HepG2 (cell line): Measurements from ENCODE around the gene RPS2. TPM values are rescaled to one million over a fixed set of nuclear protein-coding genes. Genes with fewer than 3 reads are reported as not detected.
A peak's percentile ranks its signal among the peaks of the same experiment; 100 is the strongest.

Experiments
- ATAC-seq: fragments of 200-7000 bp; cut with Tn5 transposase; 3 replicates; pipeline ENCODE4 v1.9.1; 2020; ENCODE audit warnings: mild to moderate bottlenecking, moderate library complexity
- BruUV-seq: library from RNA; stranded (reverse); fragments of 400-500 nt; replicated peaks from 2 replicates; lab custom pipeline; 2021; lab: Mats Ljungman, UMichigan
- CTCF ChIA-PET: fragments of 300-600 bp; formaldehyde crosslinking; extraction: SDS; loops from one replicate; lab custom pipeline; 2021; ENCODE audit warnings: low total read pairs, inconsistent platforms, low intra/inter-chr PET ratio; lab: Yijun Ruan, JAX
- POLR2A ChIA-PET: fragments of 350-600 bp; sonication (Branson Sonifier 250); formaldehyde crosslinking; loops from one replicate; lab custom pipeline; 2020; ENCODE audit warnings: antibody characterized with exemption, inconsistent platforms; lab: Yijun Ruan, JAX
- DNase-seq: peaks from one replicate; pipeline ENCODE4 v3.0.0-alpha.2; 2015; ENCODE audit warnings: low spot score
- FAIRE-seq: peaks from 3 replicates; lab custom pipeline; 2011; peaks lifted over from hg19 to GRCh38; lab: Jason Lieb, UNC
- H2AFZ ChIP-seq: one replicate; pipeline ENCODE4 v1.6.1; 2011; ENCODE audit warnings: low read length, inconsistent platforms
- H3K27ac ChIP-seq: fragments of 300-600 bp; 3 replicates; pipeline ENCODE4 v1.8.0; 2011; ENCODE audit warnings: mixed run types, mild to moderate bottlenecking, mixed read lengths, low read length, inconsistent platforms; ENCODE audit not compliant: insufficient read depth; ENCODE audit errors: extremely low read length
- H3K27me3 ChIP-seq, 2 experiments: fragments of 200-600 bp in 1 of 2; 2 replicates in 1 of 2; 3 replicates in 1 of 2; pipeline versions ENCODE4 v1.6.0 to v1.8.0; 2011; ENCODE audit warnings: low read length in 2 of 2, mild to moderate bottlenecking in 2 of 2, moderate library complexity in 2 of 2, inconsistent platforms in 1 of 2; ENCODE audit not compliant: insufficient read depth in 2 of 2, control insufficient read depth in 1 of 2
- H3K36me3 ChIP-seq, 2 experiments: fragments of 200-600 bp in 1 of 2; replicated peaks in 1 of 2; 2 replicates in 1 of 2; 3 replicates in 1 of 2; pipeline versions ENCODE4 v1.5.1 to v1.8.0; 2011; ENCODE audit warnings: low read length in 2 of 2, inconsistent platforms in 1 of 2; ENCODE audit not compliant: insufficient read depth in 2 of 2, control insufficient read depth in 1 of 2
- H3K4me1 ChIP-seq: 2 replicates; pipeline ENCODE4 v1.5.1; 2012; ENCODE audit warnings: low read length, inconsistent platforms; ENCODE audit not compliant: insufficient read depth
- H3K4me2 ChIP-seq: 2 replicates; pipeline ENCODE4 v1.6.0; 2011; ENCODE audit warnings: low read depth, low read length, inconsistent platforms
- H3K4me3 ChIP-seq, 3 experiments: fragments of 200-600 bp in 1 of 3; sonication (generic), shearing (Covaris generic) in 1 of 3; replicated peaks in 1 of 3; 2 replicates each; pipeline ENCODE4 v1.5.1; 2011 to 2016; ENCODE audit warnings: low read length in 3 of 3, inconsistent platforms in 2 of 3, low read depth in 2 of 3, mild to moderate bottlenecking in 2 of 3, control low read depth in 1 of 3, mixed read lengths in 1 of 3; ENCODE audit not compliant: insufficient read depth in 1 of 3
- H3K79me2 ChIP-seq: one replicate; pipeline ENCODE4 v1.6.1; 2011; ENCODE audit warnings: low read length, inconsistent platforms; ENCODE audit not compliant: insufficient read depth
- H3K9ac ChIP-seq: 2 replicates; pipeline ENCODE4 v1.6.0; 2011; ENCODE audit warnings: mild to moderate bottlenecking, low read depth, low read length, inconsistent platforms; ENCODE audit not compliant: insufficient read depth
- H3K9me3 ChIP-seq: 2 replicates; pipeline ENCODE4 v1.5.1; 2012; ENCODE audit warnings: mild to moderate bottlenecking, low read length
- H4K20me1 ChIP-seq: 2 replicates; pipeline ENCODE4 v1.6.0; 2011; ENCODE audit warnings: inconsistent platforms, mild to moderate bottlenecking, low read length, moderate library complexity; ENCODE audit not compliant: insufficient read depth
- CBFB ChIP-seq: sonication (generic); formaldehyde crosslinking; IDR thresholded peaks from 2 replicates; pipeline ENCODE4 v1.4.0; 2020; ENCODE audit warnings: missing genetic modification reagents
- DR1 ChIP-seq: sonication (generic); formaldehyde crosslinking; IDR thresholded peaks from 2 replicates; pipeline ENCODE4 v1.8.0; 2021; ENCODE audit warnings: mild to moderate bottlenecking, missing genetic modification reagents, inconsistent platforms
- HOXA5 ChIP-seq: sonication (generic); formaldehyde crosslinking; IDR thresholded peaks from 2 replicates; pipeline ENCODE4 v1.4.0; 2020; ENCODE audit warnings: missing genetic modification reagents
- KLF13 ChIP-seq: sonication (generic); formaldehyde crosslinking; IDR thresholded peaks from 2 replicates; pipeline ENCODE4 v1.4.0; 2020; ENCODE audit warnings: mild to moderate bottlenecking, missing genetic modification reagents
- TBL1XR1 ChIP-seq: fragments of 150-350 bp; IDR thresholded peaks from 2 replicates; pipeline ENCODE4 v1.6.1; 2014; ENCODE audit warnings: borderline replicate concordance, low read length; ENCODE audit not compliant: partially characterized antibody
- ZNF451 ChIP-seq: sonication (generic); formaldehyde crosslinking; IDR thresholded peaks from 2 replicates; pipeline ENCODE4 v1.5.0; 2020; ENCODE audit warnings: mild to moderate bottlenecking, missing genetic modification reagents
- ZNF558 ChIP-seq: sonication (generic); formaldehyde crosslinking; IDR thresholded peaks from 2 replicates; pipeline ENCODE4 v1.9.0; 2022; ENCODE audit warnings: mild to moderate bottlenecking, missing genetic modification reagents, borderline replicate concordance
- ZNF737 ChIP-seq: sonication (generic); formaldehyde crosslinking; IDR thresholded peaks from 2 replicates; pipeline ENCODE4 v1.5.0; 2020; ENCODE audit warnings: missing genetic modification reagents, mild to moderate bottlenecking, borderline replicate concordance
- ZNF768 ChIP-seq: sonication (generic); formaldehyde crosslinking; IDR thresholded peaks from 2 replicates; pipeline ENCODE4 v1.4.0; 2020; ENCODE audit warnings: missing genetic modification reagents
- WGBS: methylation state at CpG from one replicate; pipeline ENCODE4 v1.1.6; 2017; ENCODE audit warnings: low lambda C conversion rate; 5-methylcytosine and 5-hydroxymethylcytosine counted together
- in situ Hi-C: cut with HindIII; loops from 2 replicates; pipeline ENCODE4 v1.10.0; 2017; ENCODE audit warnings: low pct_unique_long_range_greater_than_20kb; ENCODE audit not compliant: extremely low pct_ligation_motif_present
- intact Hi-C: fragments of 100-400 bp; cut with micrococcal nuclease; formaldehyde crosslinking; loops from one replicate; pipeline ENCODE4 v1.10.0; 2022; ENCODE audit not compliant: unreplicated experiment
- polyA plus RNA-seq, 8 experiments: library from polyadenylated mRNA; depleted of rRNA in 3 of 8; stranded (reverse) in 7 of 8; unstranded in 1 of 8; fragments of >200 nt; fragmentation: Illumina TruSeq in 4 of 8; extraction: Trizol in 4 of 8; gene quantifications; 2 replicates each; pipeline versions ENCODE4 v1.2.1 to v1.2.3, GENCODE V29; 2011 to 2016; ENCODE audit warnings: low read depth in 4 of 8, missing spikeins in 1 of 8, mixed read lengths in 1 of 8; ENCODE audit not compliant: insufficient read depth in 1 of 8
- total RNA-seq, 5 experiments: library from RNA; depleted of rRNA; stranded (reverse); fragments of >200 nt; fragmentation: Illumina TruSeq; extraction: Trizol; gene quantifications; 2 replicates each; pipeline ENCODE4 v1.2.3, GENCODE V29; 2016; ENCODE audit warnings: low read depth in 1 of 5
- TF ChIP-seq, protein P1 (sequence below): sonication (generic); formaldehyde crosslinking; IDR thresholded peaks from 2 replicates; pipeline ENCODE4 v1.5.0; 2020; ENCODE audit warnings: mild to moderate bottlenecking, missing genetic modification reagents
- TF ChIP-seq, protein P2 (sequence below): sonication (generic); formaldehyde crosslinking; IDR thresholded peaks from 2 replicates; pipeline ENCODE4 v1.4.0; 2020; ENCODE audit warnings: mild to moderate bottlenecking, missing genetic modification reagents
- TF ChIP-seq, protein P3 (sequence below): sonication (generic); formaldehyde crosslinking; IDR thresholded peaks from 2 replicates; pipeline ENCODE4 v1.5.1; 2020; ENCODE audit warnings: missing genetic modification reagents, mild to moderate bottlenecking, borderline replicate concordance
- TF ChIP-seq, protein P4 (sequence below): sonication (generic); formaldehyde crosslinking; IDR thresholded peaks from 2 replicates; pipeline ENCODE4 v1.4.0; 2020; ENCODE audit warnings: missing genetic modification reagents, mild to moderate bottlenecking, borderline replicate concordance

The RPS2 gene
- total and polyA plus RNA-seq, 2 of the 13 experiments (the other 11 are each of a cell fraction or from before 2014, with no cell fraction given): 1,908 to 4,514 TPM

DNA sequence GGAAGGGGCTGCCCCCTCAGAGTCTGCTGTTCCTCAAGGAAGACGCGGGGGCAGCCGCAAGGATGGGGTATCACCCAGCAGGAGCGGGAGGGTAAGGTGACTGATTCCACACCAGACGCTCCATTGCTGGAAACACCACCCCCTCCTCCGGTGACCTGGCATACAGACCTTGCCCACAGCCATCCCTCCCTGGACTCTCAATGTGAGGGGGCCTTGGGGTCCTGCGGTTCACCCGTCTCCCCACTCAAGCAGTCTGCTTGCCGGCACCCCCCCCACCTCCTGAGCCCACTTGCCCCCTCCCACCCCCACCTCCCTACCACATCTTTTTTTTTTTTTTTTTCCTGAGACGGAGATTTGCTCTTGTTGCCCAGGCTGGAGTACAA, 34.3 kb downstream of the RPS2 start (continued):
- TF ChIP-seq KLF13 (CRISPR knock-in tag): no peak
- TF ChIP-seq, protein P1, sequence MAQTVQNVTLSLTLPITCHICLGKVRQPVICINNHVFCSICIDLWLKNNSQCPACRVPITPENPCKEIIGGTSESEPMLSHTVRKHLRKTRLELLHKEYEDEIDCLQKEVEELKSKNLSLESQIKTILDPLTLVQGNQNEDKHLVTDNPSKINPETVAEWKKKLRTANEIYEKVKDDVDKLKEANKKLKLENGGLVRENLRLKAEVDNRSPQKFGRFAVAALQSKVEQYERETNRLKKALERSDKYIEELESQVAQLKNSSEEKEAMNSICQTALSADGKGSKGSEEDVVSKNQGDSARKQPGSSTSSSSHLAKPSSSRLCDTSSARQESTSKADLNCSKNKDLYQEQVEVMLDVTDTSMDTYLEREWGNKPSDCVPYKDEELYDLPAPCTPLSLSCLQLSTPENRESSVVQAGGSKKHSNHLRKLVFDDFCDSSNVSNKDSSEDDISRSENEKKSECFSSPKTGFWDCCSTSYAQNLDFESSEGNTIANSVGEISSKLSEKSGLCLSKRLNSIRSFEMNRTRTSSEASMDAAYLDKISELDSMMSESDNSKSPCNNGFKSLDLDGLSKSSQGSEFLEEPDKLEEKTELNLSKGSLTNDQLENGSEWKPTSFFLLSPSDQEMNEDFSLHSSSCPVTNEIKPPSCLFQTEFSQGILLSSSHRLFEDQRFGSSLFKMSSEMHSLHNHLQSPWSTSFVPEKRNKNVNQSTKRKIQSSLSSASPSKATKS (CRISPR knock-in tag): no peak
- no peak for TF ChIP-seq ZNF451

DNA sequence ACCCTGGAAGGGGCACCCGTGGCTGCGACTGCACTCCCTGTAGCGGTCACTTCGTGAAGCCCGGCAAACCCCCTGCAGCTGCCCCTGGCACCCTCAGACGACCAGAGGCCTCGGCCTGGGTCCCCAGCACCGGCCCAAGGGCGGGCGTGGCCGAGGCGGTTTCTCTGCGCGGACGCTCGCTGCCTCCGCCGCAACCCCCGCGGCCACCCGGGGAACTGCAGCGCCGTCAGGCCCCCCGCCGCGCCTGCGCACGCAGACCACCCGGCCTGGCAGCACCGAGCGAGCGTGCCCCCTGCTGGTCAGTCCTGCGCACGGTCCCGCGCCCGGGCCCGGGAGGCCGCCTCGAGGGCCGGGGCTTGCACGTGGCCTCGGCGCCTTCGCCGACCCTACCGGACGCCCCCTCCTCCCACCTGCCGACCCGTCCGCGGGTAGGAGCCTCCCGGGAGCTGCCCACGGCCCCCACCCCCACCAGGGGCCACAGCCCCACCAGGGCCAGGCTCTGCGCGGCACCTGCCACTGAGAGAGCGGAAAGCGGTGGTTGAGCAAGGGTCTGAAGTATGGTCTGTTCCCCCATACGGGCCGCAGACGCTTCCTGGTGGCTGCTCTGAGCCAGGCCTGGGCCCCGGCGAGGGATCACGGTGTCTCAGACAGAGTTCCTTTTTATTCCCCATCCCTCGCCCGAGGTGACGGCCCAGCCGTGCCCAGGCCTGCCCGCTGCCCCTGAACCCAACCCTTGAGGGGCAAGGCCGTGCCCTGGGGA, 34.9 kb downstream of the RPS2 start:
- CTCF ChIA-PET: interaction anchor here (0.7 to 2.2 kb wide), 5 partner anchors 12 to 117 kb away, joined by 3 to 22 read pairs (median 3); no protein-coding TSS in a partner anchor
- Histone ChIP-seq H3K4me2 (peak overlapping the region; percentile 78), H2AFZ (no peak overlapping the region), H3K9me3 (no peaks in the 10 kb centered on the region), H3K27ac (peak overlapping the region; percentile 38), H3K4me3 (peak overlapping the region; percentile 59 to 73 (median 70)), H3K36me3 (no peaks in the 10 kb centered on the region), H3K4me1 (peaks cover 73% of the 10 kb centered on the region), H3K27me3 (peaks cover 3 to 6% of the 10 kb centered on the region in 2 experiments; a peak in 2 of 5 replicates), H4K20me1 (no peaks in the 10 kb centered on the region), H3K9ac (peak overlapping the region; percentile 67), H3K79me2 (no peaks in the 10 kb centered on the region)
- peak; percentile 56 for ATAC-seq
- 0% methylated on average over 5 of the region's 70 CpGs for WGBS
- in situ Hi-C loops: no loop called here
- no TSS peak for BruUV-seq
- peak; percentile 55 for DNase-seq
- no peak for FAIRE-seq
- intact Hi-C loops: no loop called here
- POLR2A ChIA-PET: interaction anchor here (0.6 to 2.7 kb wide), 12 partner anchors 10 to 147 kb away, joined by 3 to 14 read pairs (median 4); partner anchors contain the start of genes FAHD1, HAGH, MSRB1 and NUBP2
- TF ChIP-seq, protein P2, sequence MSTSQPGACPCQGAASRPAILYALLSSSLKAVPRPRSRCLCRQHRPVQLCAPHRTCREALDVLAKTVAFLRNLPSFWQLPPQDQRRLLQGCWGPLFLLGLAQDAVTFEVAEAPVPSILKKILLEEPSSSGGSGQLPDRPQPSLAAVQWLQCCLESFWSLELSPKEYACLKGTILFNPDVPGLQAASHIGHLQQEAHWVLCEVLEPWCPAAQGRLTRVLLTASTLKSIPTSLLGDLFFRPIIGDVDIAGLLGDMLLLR (CRISPR knock-in tag): peak; percentile 79; the same call in 1 of the 2 replicates
- TF ChIP-seq, protein P3, sequence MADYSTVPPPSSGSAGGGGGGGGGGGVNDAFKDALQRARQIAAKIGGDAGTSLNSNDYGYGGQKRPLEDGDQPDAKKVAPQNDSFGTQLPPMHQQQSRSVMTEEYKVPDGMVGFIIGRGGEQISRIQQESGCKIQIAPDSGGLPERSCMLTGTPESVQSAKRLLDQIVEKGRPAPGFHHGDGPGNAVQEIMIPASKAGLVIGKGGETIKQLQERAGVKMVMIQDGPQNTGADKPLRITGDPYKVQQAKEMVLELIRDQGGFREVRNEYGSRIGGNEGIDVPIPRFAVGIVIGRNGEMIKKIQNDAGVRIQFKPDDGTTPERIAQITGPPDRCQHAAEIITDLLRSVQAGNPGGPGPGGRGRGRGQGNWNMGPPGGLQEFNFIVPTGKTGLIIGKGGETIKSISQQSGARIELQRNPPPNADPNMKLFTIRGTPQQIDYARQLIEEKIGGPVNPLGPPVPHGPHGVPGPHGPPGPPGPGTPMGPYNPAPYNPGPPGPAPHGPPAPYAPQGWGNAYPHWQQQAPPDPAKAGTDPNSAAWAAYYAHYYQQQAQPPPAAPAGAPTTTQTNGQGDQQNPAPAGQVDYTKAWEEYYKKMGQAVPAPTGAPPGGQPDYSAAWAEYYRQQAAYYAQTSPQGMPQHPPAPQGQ: no peak
- TF ChIP-seq HOXA5 (CRISPR knock-in tag) (no peak), TBL1XR1 (no peak), ZNF737 (CRISPR knock-in tag) (no peak), ZNF558 (CRISPR knock-in tag) (0 out of 2 replicates have a peak, but pooled peaks have one; percentile 20), CBFB (peak; percentile 69; the same call in 1 of the 2 replicates), DR1 (CRISPR knock-in tag) (no peak), ZNF768 (peak; percentile 54; the same call in 1 of the 2 replicates)
- TF ChIP-seq, protein P4, sequence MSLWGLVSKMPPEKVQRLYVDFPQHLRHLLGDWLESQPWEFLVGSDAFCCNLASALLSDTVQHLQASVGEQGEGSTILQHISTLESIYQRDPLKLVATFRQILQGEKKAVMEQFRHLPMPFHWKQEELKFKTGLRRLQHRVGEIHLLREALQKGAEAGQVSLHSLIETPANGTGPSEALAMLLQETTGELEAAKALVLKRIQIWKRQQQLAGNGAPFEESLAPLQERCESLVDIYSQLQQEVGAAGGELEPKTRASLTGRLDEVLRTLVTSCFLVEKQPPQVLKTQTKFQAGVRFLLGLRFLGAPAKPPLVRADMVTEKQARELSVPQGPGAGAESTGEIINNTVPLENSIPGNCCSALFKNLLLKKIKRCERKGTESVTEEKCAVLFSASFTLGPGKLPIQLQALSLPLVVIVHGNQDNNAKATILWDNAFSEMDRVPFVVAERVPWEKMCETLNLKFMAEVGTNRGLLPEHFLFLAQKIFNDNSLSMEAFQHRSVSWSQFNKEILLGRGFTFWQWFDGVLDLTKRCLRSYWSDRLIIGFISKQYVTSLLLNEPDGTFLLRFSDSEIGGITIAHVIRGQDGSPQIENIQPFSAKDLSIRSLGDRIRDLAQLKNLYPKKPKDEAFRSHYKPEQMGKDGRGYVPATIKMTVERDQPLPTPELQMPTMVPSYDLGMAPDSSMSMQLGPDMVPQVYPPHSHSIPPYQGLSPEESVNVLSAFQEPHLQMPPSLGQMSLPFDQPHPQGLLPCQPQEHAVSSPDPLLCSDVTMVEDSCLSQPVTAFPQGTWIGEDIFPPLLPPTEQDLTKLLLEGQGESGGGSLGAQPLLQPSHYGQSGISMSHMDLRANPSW (CRISPR knock-in tag): no peak
